ENCODE data around the gene JMJD1C.
"Not testable (repeated sequence)": the region's sequence is repeated elsewhere in the genome, so short reads cannot be mapped to it uniquely, and the experiment has no call there.

The JMJD1C gene

GRCh38 chr10:63396133-63396761 lies 69.5 kb downstream of the JMJD1C start:
- DNase-seq: no peak

- DNase-seq: no peak
Measured at GRCh38 chr10:63393050-63393449, 72.7 kb downstream of the JMJD1C start.

- DNase-seq: no peak
Measured at GRCh38 chr10:63392224-63392623, 73.6 kb downstream of the JMJD1C start.

- DNase-seq: no peak
Measured at GRCh38 chr10:63391812-63392211, 74.0 kb downstream of the JMJD1C start.

- DNase-seq: no peak
Measured at GRCh38 chr10:63390521-63390920, 75.3 kb downstream of the JMJD1C start.

GRCh38 chr10:63388421-63389031 lies 77.3 kb downstream of the JMJD1C start:
- peak; percentile 56 for DNase-seq

- no peak for DNase-seq
Measured at GRCh38 chr10:63385254-63385653, 80.5 kb downstream of the JMJD1C start.

- DNase-seq: no peak
Measured at GRCh38 chr10:63384675-63385074, 81.1 kb downstream of the JMJD1C start.

GRCh38 chr10:63384001-63384400 lies 81.8 kb downstream of the JMJD1C start:
- no peak for DNase-seq

GRCh38 chr10:63383141-63383540 lies 82.6 kb downstream of the JMJD1C start:
- DNase-seq: no peak

GRCh38 chr10:63382066-63382465 lies 83.7 kb downstream of the JMJD1C start:
- no peak for DNase-seq

- not testable (repeated sequence) for DNase-seq
Measured at GRCh38 chr10:63377305-63377661, 88.5 kb downstream of the JMJD1C start.

- no peak for DNase-seq
Measured at GRCh38 chr10:63376560-63377304, 89.0 kb downstream of the JMJD1C start.

GRCh38 chr10:63375859-63376258 lies 89.9 kb downstream of the JMJD1C start:
- DNase-seq: no peak

GRCh38 chr10:63375458-63375857 lies 90.3 kb downstream of the JMJD1C start:
- no peak for DNase-seq

- DNase-seq: no peak
Measured at GRCh38 chr10:63374991-63375390, 90.8 kb downstream of the JMJD1C start.

- DNase-seq: no peak
Measured at GRCh38 chr10:63373176-63373575, 92.6 kb downstream of the JMJD1C start.

GRCh38 chr10:63369711-63370110 lies 96.1 kb downstream of the JMJD1C start:
- no peak for DNase-seq

- DNase-seq: no peak
Measured at GRCh38 chr10:63368365-63368764, 97.4 kb downstream of the JMJD1C start.

GRCh38 chr10:63366933-63367332 lies 98.8 kb downstream of the JMJD1C start:
- no peak for DNase-seq

- no peak for DNase-seq
Measured at GRCh38 chr10:63365976-63366765, 99.6 kb downstream of the JMJD1C start.

- DNase-seq: no peak
Measured at GRCh38 chr10:63364918-63365317, 100.9 kb downstream of the JMJD1C start.

- DNase-seq: no peak
Measured at GRCh38 chr10:63363951-63364350, 101.8 kb downstream of the JMJD1C start.

GRCh38 chr10:63355682-63356081 lies 110.1 kb downstream of the JMJD1C start:
- DNase-seq: no peak

All from CD4-positive, alpha-beta T cell treated with Interleukin-4 for 4 hours (primary cell).